ENCODE data around the gene DMBT1.
"Not testable (repeated sequence)": the region's sequence is repeated elsewhere in the genome, so short reads cannot be mapped to it uniquely, and the experiment has no call there.

DMBT1 gene

GRCh38 chr10:122591736-122592135 lies 31.2 kb downstream of the DMBT1 start:
- Mint-ChIP-seq H3K9me3 (no peaks in the 10 kb centered on the region), H3K27ac (no peak overlapping the region), H3K4me1 (no peaks in the 10 kb centered on the region), H3K4me3 (no peak overlapping the region), H3K27me3 (no peaks in the 10 kb centered on the region), H3K36me3 (no peaks in the 10 kb centered on the region)

GRCh38 chr10:122592161-122592560 lies 31.6 kb downstream of the DMBT1 start:
- H3K4me1 Mint-ChIP-seq = no peaks in the 10 kb centered on the region
- H3K36me3 Mint-ChIP-seq = no peaks in the 10 kb centered on the region
- no peak overlapping the region for H3K27ac Mint-ChIP-seq
- H3K27me3 Mint-ChIP-seq = no peaks in the 10 kb centered on the region
- H3K4me3 Mint-ChIP-seq = no peak overlapping the region
- H3K9me3 Mint-ChIP-seq = no peaks in the 10 kb centered on the region

- no peaks in the 10 kb centered on the region for H3K36me3 Mint-ChIP-seq
- H3K27ac Mint-ChIP-seq = no peak overlapping the region
- H3K4me3 Mint-ChIP-seq = no peak overlapping the region
- no peaks in the 10 kb centered on the region for H3K4me1 Mint-ChIP-seq
- no peaks in the 10 kb centered on the region for H3K9me3 Mint-ChIP-seq
- no peaks in the 10 kb centered on the region for H3K27me3 Mint-ChIP-seq
These were observed 57.1 kb downstream of the DMBT1 start for GRCh38 chr10:122617476-122618270.

- no peak overlapping the region for H3K4me3 Mint-ChIP-seq
These were observed 58.1 kb downstream of the DMBT1 start for GRCh38 chr10:122618461-122619165.

GRCh38 chr10:122620961-122621360 lies 60.4 kb downstream of the DMBT1 start:
- not testable (repeated sequence) for H3K27ac Mint-ChIP-seq, H3K9me3 Mint-ChIP-seq, H3K27me3 Mint-ChIP-seq, H3K4me1 Mint-ChIP-seq, H3K36me3 Mint-ChIP-seq, H3K4me3 Mint-ChIP-seq

More at GRCh38 chr10:122618461-122619165, 58.1 kb downstream of the DMBT1 start:
- H3K27ac Mint-ChIP-seq = no peak overlapping the region
- peaks cover 2% of the 10 kb centered on the region for H3K27me3 Mint-ChIP-seq
- no peaks in the 10 kb centered on the region for H3K36me3 Mint-ChIP-seq
- H3K4me1 Mint-ChIP-seq = no peaks in the 10 kb centered on the region
- no peaks in the 10 kb centered on the region for H3K9me3 Mint-ChIP-seq

- no peaks in the 10 kb centered on the region for H3K4me1 Mint-ChIP-seq
- peaks cover 6% of the 10 kb centered on the region for H3K27me3 Mint-ChIP-seq
- no peaks in the 10 kb centered on the region for H3K9me3 Mint-ChIP-seq
- H3K36me3 Mint-ChIP-seq = no peaks in the 10 kb centered on the region
- H3K4me3 Mint-ChIP-seq = no peak overlapping the region
- no peak overlapping the region for H3K27ac Mint-ChIP-seq
These were observed 64.0 kb downstream of the DMBT1 start for GRCh38 chr10:122624546-122624945.

- no peaks in the 10 kb centered on the region for H3K36me3 Mint-ChIP-seq
- H3K4me1 Mint-ChIP-seq = no peaks in the 10 kb centered on the region
- H3K9me3 Mint-ChIP-seq = no peaks in the 10 kb centered on the region
- H3K4me3 Mint-ChIP-seq = no peak overlapping the region
- peaks cover 3% of the 10 kb centered on the region for H3K27me3 Mint-ChIP-seq
- H3K27ac Mint-ChIP-seq = no peak overlapping the region
These were observed 70.0 kb downstream of the DMBT1 start for GRCh38 chr10:122630526-122630925.

- H3K4me3 Mint-ChIP-seq = no peak overlapping the region
- peaks cover 6% of the 10 kb centered on the region for H3K27me3 Mint-ChIP-seq
- no peak overlapping the region for H3K27ac Mint-ChIP-seq
These were observed 71.5 kb downstream of the DMBT1 start for GRCh38 chr10:122632031-122632430.

GRCh38 chr10:122632576-122632975 lies 72.0 kb downstream of the DMBT1 start:
- no peak overlapping the region for H3K4me3 Mint-ChIP-seq
- H3K4me1 Mint-ChIP-seq = no peaks in the 10 kb centered on the region
- H3K27ac Mint-ChIP-seq = no peak overlapping the region
- no peaks in the 10 kb centered on the region for H3K9me3 Mint-ChIP-seq
- no peaks in the 10 kb centered on the region for H3K36me3 Mint-ChIP-seq
- H3K27me3 Mint-ChIP-seq = peaks cover 5% of the 10 kb centered on the region

More at GRCh38 chr10:122632031-122632430, 71.5 kb downstream of the DMBT1 start:
- Mint-ChIP-seq H3K9me3 (no peaks in the 10 kb centered on the region), H3K36me3 (no peaks in the 10 kb centered on the region), H3K4me1 (no peaks in the 10 kb centered on the region)

- no peaks in the 10 kb centered on the region for H3K4me1 Mint-ChIP-seq
- H3K4me3 Mint-ChIP-seq = no peak overlapping the region
- H3K27me3 Mint-ChIP-seq = peaks cover 2% of the 10 kb centered on the region
- no peaks in the 10 kb centered on the region for H3K9me3 Mint-ChIP-seq
- no peaks in the 10 kb centered on the region for H3K36me3 Mint-ChIP-seq
- no peak overlapping the region for H3K27ac Mint-ChIP-seq
These were observed 76.4 kb downstream of the DMBT1 start for GRCh38 chr10:122636953-122637352.

GRCh38 chr10:122637376-122637775 lies 76.8 kb downstream of the DMBT1 start:
- Mint-ChIP-seq H3K27ac (no peak overlapping the region), H3K36me3 (no peaks in the 10 kb centered on the region), H3K27me3 (peaks cover 2% of the 10 kb centered on the region), H3K9me3 (no peaks in the 10 kb centered on the region), H3K4me3 (no peak overlapping the region), H3K4me1 (no peaks in the 10 kb centered on the region)

- Mint-ChIP-seq H3K4me1 (no peaks in the 10 kb centered on the region), H3K27ac (no peak overlapping the region), H3K27me3 (peaks cover 2% of the 10 kb centered on the region), H3K4me3 (no peak overlapping the region), H3K36me3 (no peaks in the 10 kb centered on the region), H3K9me3 (no peaks in the 10 kb centered on the region)
These were observed 77.6 kb downstream of the DMBT1 start for GRCh38 chr10:122638106-122638505.

GRCh38 chr10:122639801-122640200 lies 79.2 kb downstream of the DMBT1 start:
- no peak overlapping the region for H3K4me3 Mint-ChIP-seq
- H3K36me3 Mint-ChIP-seq = no peaks in the 10 kb centered on the region
- no peaks in the 10 kb centered on the region for H3K9me3 Mint-ChIP-seq
- H3K27me3 Mint-ChIP-seq = peaks cover 2% of the 10 kb centered on the region
- H3K27ac Mint-ChIP-seq = no peak overlapping the region
- H3K4me1 Mint-ChIP-seq = no peaks in the 10 kb centered on the region

- no peaks in the 10 kb centered on the region for H3K4me1 Mint-ChIP-seq
- no peaks in the 10 kb centered on the region for H3K9me3 Mint-ChIP-seq
- no peak overlapping the region for H3K27ac Mint-ChIP-seq
- no peak overlapping the region for H3K4me3 Mint-ChIP-seq
- H3K36me3 Mint-ChIP-seq = no peaks in the 10 kb centered on the region
- peaks cover 2% of the 10 kb centered on the region for H3K27me3 Mint-ChIP-seq
These were observed 80.4 kb downstream of the DMBT1 start for GRCh38 chr10:122640921-122641320.

GRCh38 chr10:122642726-122643605 lies 82.4 kb downstream of the DMBT1 start:
- Mint-ChIP-seq H3K9me3 (no peaks in the 10 kb centered on the region), H3K36me3 (no peaks in the 10 kb centered on the region), H3K27me3 (no peaks in the 10 kb centered on the region), H3K4me1 (no peaks in the 10 kb centered on the region), H3K4me3 (no peak overlapping the region), H3K27ac (no peak overlapping the region)

Data from activated naive CD4-positive, alpha-beta T cell treated with anti-CD3 and anti-CD28 coated beads, Interleukin-2, amount 50 U/mL, for 24 hours (primary cell).